ENCODE data around the gene WDR41. TPM values are rescaled to one million over a fixed set of nuclear protein-coding genes. Genes with fewer than 3 reads are reported as not detected.
"Not testable (repeated sequence)": the region's sequence is repeated elsewhere in the genome, so short reads cannot be mapped to it uniquely, and the experiment has no call there.

WDR41 gene
- total RNA-seq, 1 experiment from 2014 or later, result 43.6 TPM

DNA sequence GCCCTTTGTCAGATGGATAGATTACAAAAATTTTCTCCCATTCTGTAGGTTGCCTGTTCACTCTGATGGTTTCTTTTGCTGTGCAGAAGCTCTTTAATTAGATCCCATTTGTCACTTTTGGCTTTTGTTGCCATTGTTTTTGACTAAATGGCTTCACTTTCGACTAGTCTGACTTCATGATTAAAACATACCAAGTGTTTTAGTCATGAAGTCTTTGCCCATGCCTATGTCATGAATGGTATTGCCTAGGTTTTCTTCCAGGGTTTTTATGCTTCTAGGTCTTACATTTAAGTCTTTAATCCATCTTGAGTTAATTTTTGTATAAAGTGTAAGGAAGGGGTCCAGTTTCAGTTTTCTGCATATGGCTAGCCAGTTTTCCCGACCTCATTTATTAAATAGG, 108.8 kb downstream of the WDR41 start:
- H2BK20ac ChIP-seq (ENCODE audit: low read depth, low read length, poor library complexity, severe bottlenecking); H3K23ac ChIP-seq (ENCODE audit: insufficient read length, low read depth, low read length); H3K27me3 ChIP-seq (ENCODE audit: insufficient read depth, low read length); H3K14ac ChIP-seq (ENCODE audit: insufficient read depth, low read length); H2BK15ac ChIP-seq (ENCODE audit: low read depth, low read length); H3K9me3 ChIP-seq (ENCODE audit: control insufficient read depth, low read depth, low read length); H3K4me1 ChIP-seq (ENCODE audit: insufficient read depth, low read length); H2BK5ac ChIP-seq (ENCODE audit: insufficient read length, low read length); H3T11ph ChIP-seq (ENCODE audit: low read length); H3K18ac ChIP-seq (ENCODE audit: insufficient read length, low read depth, low read length); H4K5ac ChIP-seq (ENCODE audit: insufficient read length, low read depth, low read length); H3K79me2 ChIP-seq (ENCODE audit: insufficient read depth, low read length); H3K23me2 ChIP-seq (ENCODE audit: insufficient read length, low read depth, low read length, poor library complexity, severe bottlenecking); H3K4ac ChIP-seq (ENCODE audit: low read depth, low read length); H4K20me1 ChIP-seq (ENCODE audit: control insufficient read depth, insufficient read depth, insufficient read length); H3K79me1 ChIP-seq (ENCODE audit: insufficient read depth, low read depth, low read length, poor library complexity, severe bottlenecking); H3K9me3 Mint-ChIP-seq; H2BK12ac ChIP-seq (ENCODE audit: insufficient read length, low read depth, low read length); H4K91ac ChIP-seq (ENCODE audit: insufficient read length, low read depth, low read length); H4K8ac ChIP-seq (replicated peaks; ENCODE audit: insufficient read length, low read depth, low read length); H3K4me3 Mint-ChIP-seq; H3K27ac Mint-ChIP-seq; H3K27ac ChIP-seq (ENCODE audit: insufficient read length, low read depth, low read length); H2AFZ ChIP-seq (ENCODE audit: low read length); H2AK5ac ChIP-seq (ENCODE audit: insufficient read length, low read length); DNase-seq; H3K4me2 ChIP-seq (ENCODE audit: insufficient read depth, insufficient read length, low read length); H3K56ac ChIP-seq (ENCODE audit: insufficient read length, low read depth, low read length); H2BK120ac ChIP-seq (ENCODE audit: low read depth, low read length, poor library complexity, severe bottlenecking); H3K36me3 Mint-ChIP-seq (ENCODE audit: insufficient read depth in 1 of 3, low read depth in 3 of 3); H3K27me3 Mint-ChIP-seq (ENCODE audit: low read depth); H3K9ac ChIP-seq (ENCODE audit: extremely low read depth, insufficient read length, low read length): not testable (repeated sequence)
- WGBS (ENCODE audit: extremely low coverage, insufficient read length, low lambda C conversion rate), result no CpG with 5 or more reads among the region's 2 CpGs
- H3K4me1 Mint-ChIP-seq, result peaks cover 9 to 16% of the 10 kb centered on the region in 2 experiments

Other genes with a start within 250 kb of the WDR41 start
- not detected in 2 replicates for gene OTP, start 146.4 kb upstream of the WDR41 start, total RNA-seq (2021)